Activated CD8-positive, alpha-beta T cell treated with anti-CD3 and anti-CD28 coated beads for 36 hours (primary cell): ENCODE measurements around the gene AGBL1. TPM values are rescaled to one million over a fixed set of nuclear protein-coding genes. Genes with fewer than 3 reads are reported as not detected.
"Not testable (repeated sequence)": the region's sequence is repeated elsewhere in the genome, so short reads cannot be mapped to it uniquely, and the experiment has no call there.

Experiments used
- ATAC-seq: fragments of 200-7000 bp; cut with Tn5 transposase; one replicate; pipeline ENCODE4 v1.10.0; 2021; ENCODE audit warnings: mild to moderate bottlenecking, moderate library complexity
- CTCF ChIA-PET: fragments of 350-600 bp; sonication (Branson Sonifier 250); formaldehyde crosslinking; loops from one replicate; lab custom pipeline; 2021; ENCODE audit warnings: antibody characterized with exemption; lab: Charles Lee
- POLR2A ChIA-PET: fragments of 350-600 bp; sonication (Branson Sonifier 250); formaldehyde crosslinking; loops from one replicate; lab custom pipeline; 2021; ENCODE audit warnings: antibody characterized with exemption; lab: Charles Lee
- DNase-seq: peaks from one replicate; pipeline ENCODE4 v3.0.0-alpha.2; 2020
- H3K27ac Mint-ChIP-seq: one replicate; pipeline ENCODE4 v1.8.0; 2021; ENCODE audit warnings: mild to moderate bottlenecking, mixed read lengths
- H3K27me3 Mint-ChIP-seq: one replicate; pipeline ENCODE4 v1.8.0; 2021; ENCODE audit warnings: mixed read lengths
- H3K36me3 Mint-ChIP-seq: one replicate; pipeline ENCODE4 v1.8.0; 2021; ENCODE audit warnings: low read depth, mixed read lengths
- H3K4me1 Mint-ChIP-seq: one replicate; pipeline ENCODE4 v1.8.0; 2021; ENCODE audit warnings: low read depth, mixed read lengths
- H3K4me3 Mint-ChIP-seq: one replicate; pipeline ENCODE4 v1.8.0; 2021; ENCODE audit warnings: mild to moderate bottlenecking, moderate library complexity, mixed read lengths
- H3K9me3 Mint-ChIP-seq: one replicate; pipeline ENCODE4 v1.8.0; 2021; ENCODE audit warnings: mixed read lengths
- CTCF ChIP-seq: fragments of 200-600 bp; IDR thresholded peaks from one replicate; pipeline ENCODE4 v1.8.0; 2022; ENCODE audit warnings: antibody characterized with exemption, mild to moderate bottlenecking
- intact Hi-C: fragments of 100-400 bp; cut with micrococcal nuclease; formaldehyde crosslinking; loops from one replicate; pipeline ENCODE4 v1.10.0; 2022
- total RNA-seq, 2 experiments: library from RNA; stranded (reverse); gene quantifications; one replicate each; pipeline ENCODE4 v1.2.3, GENCODE V29; 2021

AGBL1 gene
- total RNA-seq, 2 experiments from 2014 or later = not detected

- intact Hi-C loops = no loop called here
- DNase-seq (no peak), ATAC-seq (peak; percentile 27)
- Mint-ChIP-seq H3K4me1 (no peaks in the 10 kb centered on the region), H3K27ac (no peak overlapping the region), H3K4me3 (no peak overlapping the region), H3K27me3 (no peaks in the 10 kb centered on the region), H3K36me3 (no peaks in the 10 kb centered on the region), H3K9me3 (no peaks in the 10 kb centered on the region)
- TF ChIP-seq CTCF = no peak
- ChIA-PET POLR2A (no interaction called here), CTCF (interaction anchor here (1.1 kb wide), 1 partner anchor 15 kb away, joined by 3 read pairs; no protein-coding TSS in a partner anchor)
Observed at GRCh38 chr15:86433983-86434382, 354.3 kb downstream of the AGBL1 start.

- no peaks in the 10 kb centered on the region for H3K36me3 Mint-ChIP-seq
- no peak overlapping the region for H3K4me3 Mint-ChIP-seq
- H3K9me3 Mint-ChIP-seq = no peaks in the 10 kb centered on the region
- intact Hi-C loops = no loop called here
- no peak for TF ChIP-seq CTCF
- CTCF ChIA-PET = no interaction called here
- H3K27me3 Mint-ChIP-seq = no peaks in the 10 kb centered on the region
- DNase-seq (no peak), ATAC-seq (no peak)
- no peaks in the 10 kb centered on the region for H3K4me1 Mint-ChIP-seq
- H3K27ac Mint-ChIP-seq = no peak overlapping the region
- POLR2A ChIA-PET = no interaction called here
Observed at GRCh38 chr15:86439614-86440013, 359.9 kb downstream of the AGBL1 start.

- DNase-seq (no peak), ATAC-seq (no peak)
- Mint-ChIP-seq H3K36me3 (no peaks in the 10 kb centered on the region), H3K27ac (no peak overlapping the region), H3K4me1 (no peaks in the 10 kb centered on the region), H3K9me3 (no peaks in the 10 kb centered on the region), H3K4me3 (no peak overlapping the region), H3K27me3 (no peaks in the 10 kb centered on the region)
- intact Hi-C loops = no loop called here
- TF ChIP-seq CTCF = no peak
- ChIA-PET CTCF (no interaction called here), POLR2A (no interaction called here)
Observed at GRCh38 chr15:86444527-86444926, 364.9 kb downstream of the AGBL1 start.

GRCh38 chr15:86445579-86446252, 366.0 kb downstream of the AGBL1 start:
- ChIA-PET POLR2A (no interaction called here), CTCF (interaction anchor here (1.1 kb wide), 1 partner anchor 9 kb away, joined by 3 read pairs; no protein-coding TSS in a partner anchor)
- no peaks in the 10 kb centered on the region for H3K36me3 Mint-ChIP-seq
- no peaks in the 10 kb centered on the region for H3K9me3 Mint-ChIP-seq
- no peak for ATAC-seq
- intact Hi-C loops = no loop called here
- no peaks in the 10 kb centered on the region for H3K4me1 Mint-ChIP-seq
- H3K4me3 Mint-ChIP-seq = no peak overlapping the region
- DNase-seq = no peak
- H3K27me3 Mint-ChIP-seq = no peaks in the 10 kb centered on the region
- H3K27ac Mint-ChIP-seq = no peak overlapping the region
- no peak for TF ChIP-seq CTCF

GRCh38 chr15:86446253-86446640, 366.6 kb downstream of the AGBL1 start:
- ATAC-seq (no peak), DNase-seq (no peak)
- H3K27me3 Mint-ChIP-seq = no peaks in the 10 kb centered on the region
- H3K4me3 Mint-ChIP-seq = no peak overlapping the region
- no peak overlapping the region for H3K27ac Mint-ChIP-seq
- H3K36me3 Mint-ChIP-seq = no peaks in the 10 kb centered on the region
- POLR2A ChIA-PET = no interaction called here
- H3K4me1 Mint-ChIP-seq = no peaks in the 10 kb centered on the region
- no peak for TF ChIP-seq CTCF
- CTCF ChIA-PET = interaction anchor here (1.1 kb wide), 1 partner anchor 10 kb away, joined by 3 read pairs; no protein-coding TSS in a partner anchor
- no peaks in the 10 kb centered on the region for H3K9me3 Mint-ChIP-seq
- intact Hi-C loops = no loop called here

GRCh38 chr15:86465470-86466039, 385.9 kb downstream of the AGBL1 start:
- CTCF ChIA-PET, H3K9me3 Mint-ChIP-seq, H3K27me3 Mint-ChIP-seq, intact Hi-C loops, H3K36me3 Mint-ChIP-seq, ATAC-seq, H3K4me3 Mint-ChIP-seq, DNase-seq, POLR2A ChIA-PET, H3K4me1 Mint-ChIP-seq, H3K27ac Mint-ChIP-seq: not testable (repeated sequence)
